ENCODE results near the gene UMODL1.

The UMODL1 gene
- total RNA-seq: 0.13 to 0.60 reads per million in 2 experiments

- no peak for DNase-seq (ENCODE audit: low read depth)
These were observed at the start of gene UMODL1 for GRCh38 chr21:42071146-42071737. TSS of gene UMODL1 (plus strand) at chr21:42071317. CDS start at chr21:42071317, 0 bp downstream.

GRCh38 chr21:42021371-42022090, 49.6 kb upstream of the UMODL1 start:
- DNase-seq (ENCODE audit: low read depth): no peak

- DNase-seq (ENCODE audit: low read depth): no peak
These were observed 49.1 kb upstream of the UMODL1 start for GRCh38 chr21:42022091-42022430.

- no peak for DNase-seq (ENCODE audit: low read depth)
These were observed 48.2 kb upstream of the UMODL1 start for GRCh38 chr21:42022906-42023305.

- DNase-seq (ENCODE audit: low read depth): no peak
These were observed 45.6 kb upstream of the UMODL1 start for GRCh38 chr21:42025376-42026081.

GRCh38 chr21:42026082-42026435, 45.1 kb upstream of the UMODL1 start:
- no peak for DNase-seq (ENCODE audit: low read depth)

- no peak for DNase-seq (ENCODE audit: low read depth)
These were observed 43.9 kb upstream of the UMODL1 start for GRCh38 chr21:42027085-42027821.

GRCh38 chr21:42027822-42028765, 43.0 kb upstream of the UMODL1 start:
- DNase-seq (ENCODE audit: low read depth): no peak

GRCh38 chr21:42028766-42029425, 42.2 kb upstream of the UMODL1 start:
- DNase-seq (ENCODE audit: low read depth): no peak

- no peak for DNase-seq (ENCODE audit: low read depth)
These were observed 40.8 kb upstream of the UMODL1 start for GRCh38 chr21:42030311-42030710.

GRCh38 chr21:42031241-42031640, 39.9 kb upstream of the UMODL1 start:
- DNase-seq (ENCODE audit: low read depth): no peak

- no peak for DNase-seq (ENCODE audit: low read depth)
These were observed 39.3 kb upstream of the UMODL1 start for GRCh38 chr21:42031816-42032215.

- no peak for DNase-seq (ENCODE audit: low read depth)
These were observed 38.9 kb upstream of the UMODL1 start for GRCh38 chr21:42032266-42032665.

- no peak for DNase-seq (ENCODE audit: low read depth)
These were observed 38.1 kb upstream of the UMODL1 start for GRCh38 chr21:42032968-42033367.

- DNase-seq (ENCODE audit: low read depth): no peak
These were observed 34.8 kb upstream of the UMODL1 start for GRCh38 chr21:42036313-42036712.

- DNase-seq (ENCODE audit: low read depth): no peak
These were observed 33.6 kb upstream of the UMODL1 start for GRCh38 chr21:42037516-42037915.

GRCh38 chr21:42037943-42038342, 33.2 kb upstream of the UMODL1 start:
- DNase-seq (ENCODE audit: low read depth): no peak

GRCh38 chr21:42038393-42038792, 32.7 kb upstream of the UMODL1 start:
- DNase-seq (ENCODE audit: low read depth): no peak

GRCh38 chr21:42038826-42039425, 32.2 kb upstream of the UMODL1 start:
- DNase-seq (ENCODE audit: low read depth): no peak

- DNase-seq (ENCODE audit: low read depth): no peak
These were observed 31.6 kb upstream of the UMODL1 start for GRCh38 chr21:42039470-42039901.
